GF-D8 (cell line): ENCODE results near the gene IMMP2L.

Experiments
- DNase-seq: peaks from one replicate; lab custom pipeline; 2025; lab: John Stamatoyannopoulos, UW

The IMMP2L gene

DNA sequence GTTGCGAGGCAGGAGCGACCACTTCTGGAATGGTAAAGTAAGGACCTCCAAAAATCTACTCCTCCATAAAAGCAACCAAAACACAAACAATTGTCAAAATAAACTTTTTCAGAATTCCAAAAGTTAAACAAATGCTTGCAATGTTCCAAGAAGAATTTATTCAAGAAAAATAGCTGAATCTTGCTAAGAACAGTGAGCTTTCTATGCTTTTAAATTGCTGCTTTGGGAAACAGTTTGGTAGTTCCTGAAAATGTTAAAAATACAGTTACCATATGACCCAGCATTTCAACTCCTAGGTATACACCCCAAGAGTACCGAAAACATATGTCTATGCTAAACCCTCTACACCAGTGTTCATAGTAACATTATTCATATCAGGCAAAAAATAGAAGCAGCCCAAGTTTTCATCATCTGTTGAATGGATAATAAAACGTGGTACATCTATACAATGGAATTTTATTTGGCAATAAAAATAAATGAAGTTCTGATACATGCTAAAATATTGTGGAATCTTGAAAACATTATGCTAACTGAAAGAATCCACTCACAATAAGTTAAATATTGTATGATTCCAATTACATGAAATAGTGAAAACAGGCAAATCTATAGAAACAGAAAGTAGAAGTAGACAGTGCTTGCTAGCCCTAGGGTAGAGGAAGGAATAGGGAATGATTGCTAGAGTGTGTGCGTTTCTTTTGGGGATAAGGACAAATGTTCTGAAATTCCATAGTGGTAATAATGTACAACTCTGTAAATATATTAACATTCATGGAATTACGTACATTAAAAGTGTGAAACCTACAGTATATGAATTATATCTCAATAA lies 414.4 kb downstream of the IMMP2L start:
- no peak for DNase-seq

DNA sequence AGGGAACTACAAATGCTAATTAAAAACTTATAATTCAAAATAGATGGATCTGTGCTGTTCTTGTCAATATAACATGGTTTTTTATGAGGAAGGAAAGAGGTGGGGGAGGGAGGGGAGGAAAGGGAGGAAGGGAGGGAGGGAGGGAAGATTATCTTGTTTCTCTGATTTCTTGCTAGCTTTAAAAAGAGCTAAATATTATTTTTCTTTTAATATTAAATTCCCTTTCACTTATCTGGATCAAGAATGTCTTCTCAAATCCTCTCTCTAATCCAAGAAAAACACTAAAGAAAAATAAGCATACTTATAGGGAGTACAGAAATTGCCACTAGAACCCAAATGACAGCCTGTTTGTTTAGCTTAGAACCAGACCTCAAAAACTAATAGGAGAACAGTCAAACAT lies 416.2 kb downstream of the IMMP2L start:
- no peak for DNase-seq

DNA sequence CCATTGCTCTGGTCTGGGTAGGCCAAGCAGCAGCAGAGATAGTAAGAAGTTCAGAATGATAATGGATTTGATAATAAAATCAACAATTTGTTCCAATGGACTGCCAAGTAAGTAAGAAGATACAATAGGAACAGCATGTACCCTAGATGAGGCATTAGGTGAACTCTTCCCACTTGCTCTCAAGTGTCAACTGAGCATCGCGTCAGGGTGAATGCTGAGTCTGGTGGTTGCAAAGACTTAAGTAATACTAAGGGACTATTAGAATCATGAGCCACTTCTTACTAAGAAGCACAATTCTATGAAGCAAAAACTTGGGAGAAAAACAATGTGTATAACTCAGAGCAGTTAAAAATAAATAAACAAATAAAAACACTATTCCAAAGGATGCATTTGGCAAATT lies 416.8 kb downstream of the IMMP2L start:
- DNase-seq: no peak

DNA sequence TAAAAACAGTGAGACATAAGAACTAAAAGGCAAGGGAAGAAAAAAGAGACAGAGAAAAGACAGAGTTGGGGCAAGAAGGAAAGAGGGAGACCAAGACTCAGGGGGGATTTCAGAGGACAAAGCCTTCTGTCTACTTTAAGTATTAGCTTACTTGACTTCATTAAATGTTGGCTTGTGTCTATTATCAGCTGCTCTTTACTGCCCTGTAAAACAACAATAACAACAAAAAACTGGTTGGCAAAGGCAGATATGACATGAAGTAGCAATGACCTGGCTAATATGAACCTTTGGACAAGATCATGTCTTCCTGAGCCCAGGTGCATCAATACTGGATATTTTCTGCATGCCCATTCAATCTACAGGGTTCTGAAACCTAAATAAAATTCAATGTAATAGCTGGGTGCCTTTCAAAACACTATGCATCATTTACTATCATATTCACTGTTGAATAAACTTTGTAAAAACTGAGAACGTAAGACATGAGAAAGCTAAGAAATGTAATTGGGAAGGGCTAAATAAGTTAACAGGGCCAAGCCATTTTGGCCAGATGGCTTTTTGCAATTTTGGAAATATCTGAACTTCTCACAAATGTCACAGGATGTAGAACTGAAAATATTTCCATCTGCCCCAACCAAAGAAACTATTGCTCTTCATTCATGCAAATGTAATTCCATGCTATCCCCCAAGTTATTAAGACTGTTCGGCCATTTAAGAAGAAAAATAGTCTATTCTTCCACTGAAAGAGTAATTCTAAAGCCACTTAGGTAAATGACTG lies 422.0 kb downstream of the IMMP2L start:
- no peak for DNase-seq

DNA sequence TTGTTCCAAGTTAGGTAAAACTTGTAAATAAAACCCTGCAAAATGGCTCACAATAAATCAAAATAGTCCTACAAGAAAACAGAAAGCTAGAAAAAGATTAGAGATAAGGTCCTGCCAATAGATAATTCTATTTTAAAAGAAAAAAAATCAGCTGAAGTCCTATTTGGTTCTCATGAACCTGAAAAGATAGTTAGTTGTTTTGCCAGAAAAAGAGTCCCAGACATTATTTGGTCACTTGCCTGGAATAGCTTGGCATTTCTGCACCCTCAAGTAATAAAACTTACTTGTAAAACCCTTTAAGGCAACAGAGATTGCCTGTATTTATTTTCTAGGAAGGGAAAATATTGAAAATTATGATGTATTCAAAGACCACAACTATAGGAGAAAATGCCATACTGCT lies 423.7 kb downstream of the IMMP2L start:
- DNase-seq: no peak

DNA sequence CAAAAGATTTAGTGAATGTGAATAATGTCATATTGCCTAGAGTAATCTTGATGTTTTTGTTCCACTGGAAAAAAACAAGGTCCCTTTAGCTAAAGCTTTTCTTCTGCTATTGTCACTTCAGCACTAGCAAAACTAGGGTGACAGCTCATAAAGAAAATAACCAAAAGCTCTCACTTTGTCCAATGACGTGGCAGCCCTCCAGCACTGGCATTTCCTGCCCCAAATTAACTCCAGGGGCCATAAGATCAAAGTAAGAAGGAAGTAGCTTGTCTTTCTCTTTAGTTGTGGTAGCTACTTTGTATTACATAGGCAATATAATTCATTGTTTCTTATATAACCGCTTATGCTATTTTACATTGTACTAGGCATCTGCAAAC lies 424.1 kb downstream of the IMMP2L start:
- DNase-seq: no peak

DNA sequence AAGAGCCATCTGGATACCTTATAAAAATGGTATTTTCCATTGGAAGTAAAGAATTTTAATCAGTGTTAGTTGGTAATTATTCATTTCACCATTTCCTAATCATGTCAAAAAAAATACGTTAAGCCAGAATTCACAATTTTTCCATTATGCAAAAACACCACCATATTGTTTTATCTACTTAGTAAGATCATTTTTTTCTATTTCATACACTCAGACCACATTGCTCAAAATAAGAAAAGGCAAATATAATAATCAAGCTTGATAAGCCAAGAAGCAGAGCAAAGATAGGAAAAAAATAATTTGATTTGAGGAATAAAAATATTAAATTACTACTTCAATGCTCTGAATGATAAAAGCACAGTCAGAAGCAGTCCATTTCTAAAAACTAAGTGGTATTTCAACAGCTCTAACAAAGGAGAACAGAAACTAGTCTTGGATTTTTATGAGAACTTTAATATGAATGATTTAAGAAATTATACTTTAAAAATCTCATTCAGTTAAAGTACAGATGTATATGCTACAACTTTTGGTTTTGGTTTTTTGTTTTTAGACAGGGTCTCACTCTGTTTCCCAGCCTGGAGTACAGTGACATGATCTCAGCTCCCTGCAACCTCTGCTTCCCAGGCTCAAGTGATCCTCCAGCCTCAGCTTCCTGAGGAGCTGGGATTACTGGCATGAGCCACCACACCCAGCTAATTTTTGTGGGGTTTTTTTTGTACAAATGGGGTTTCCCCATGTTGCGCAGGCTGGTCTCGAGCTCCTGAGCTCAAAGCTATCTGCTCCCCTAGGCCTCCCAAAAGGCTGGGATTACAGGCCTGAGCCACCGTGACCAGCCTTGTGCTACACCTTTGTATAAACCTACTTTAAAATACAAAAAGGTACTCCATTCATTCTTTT lies 424.7 kb downstream of the IMMP2L start:
- no peak for DNase-seq

DNA sequence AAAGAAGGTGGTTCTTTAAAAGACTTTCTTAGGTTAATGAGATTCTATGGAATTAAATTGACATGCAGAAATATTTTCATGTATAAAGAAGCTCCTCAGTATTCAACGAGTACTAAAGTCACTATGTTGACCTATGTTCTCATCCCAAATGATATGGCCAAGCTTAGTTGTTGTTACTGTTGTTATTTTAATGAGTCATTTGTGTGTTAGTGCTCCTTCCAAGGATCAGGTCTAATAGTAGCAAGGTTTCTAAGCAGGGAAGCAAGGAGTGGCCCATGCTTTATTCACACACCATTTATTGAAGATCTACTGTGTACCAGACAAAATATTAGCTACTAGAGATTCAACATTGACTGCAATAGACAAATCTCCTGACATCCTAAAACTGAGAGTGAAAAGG lies 429.5 kb downstream of the IMMP2L start:
- DNase-seq: no peak

DNA sequence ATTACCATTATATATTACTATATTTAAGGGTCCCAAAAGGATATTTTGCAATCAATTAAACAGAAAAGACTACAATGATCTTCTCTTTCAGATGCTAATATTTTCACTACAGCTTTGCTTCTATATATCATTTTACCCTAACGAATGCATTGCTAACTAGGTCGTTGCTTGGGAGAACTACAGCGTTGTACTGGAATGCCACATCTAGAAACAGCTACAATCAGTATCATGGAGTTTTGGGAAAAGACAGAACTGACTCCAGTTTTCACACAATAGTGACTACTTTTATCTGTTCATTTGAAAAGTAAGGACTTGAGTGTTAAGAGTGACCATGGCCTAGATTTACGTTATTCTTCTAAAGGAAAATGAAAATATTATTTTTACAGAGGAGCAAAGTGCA lies 432.9 kb downstream of the IMMP2L start:
- no peak for DNase-seq

DNA sequence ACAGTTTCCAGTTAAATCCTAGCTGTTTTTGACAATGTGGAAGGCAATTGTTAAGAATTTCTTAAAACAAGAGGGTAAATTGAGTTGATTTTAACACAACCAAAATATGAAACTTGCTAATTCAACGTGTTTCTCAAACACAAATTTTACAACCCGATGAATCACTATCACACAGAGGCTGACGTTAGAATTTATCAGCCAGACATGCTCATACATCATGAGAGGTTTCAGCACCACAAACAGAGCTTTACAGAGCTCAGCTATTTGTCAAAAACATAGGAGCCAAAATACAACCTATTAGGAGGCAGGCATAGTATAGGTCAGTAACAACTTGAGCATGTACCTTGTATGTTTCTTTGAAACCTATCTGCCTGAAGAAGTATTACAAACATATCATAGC lies 435.3 kb downstream of the IMMP2L start:
- no peak for DNase-seq

DNA sequence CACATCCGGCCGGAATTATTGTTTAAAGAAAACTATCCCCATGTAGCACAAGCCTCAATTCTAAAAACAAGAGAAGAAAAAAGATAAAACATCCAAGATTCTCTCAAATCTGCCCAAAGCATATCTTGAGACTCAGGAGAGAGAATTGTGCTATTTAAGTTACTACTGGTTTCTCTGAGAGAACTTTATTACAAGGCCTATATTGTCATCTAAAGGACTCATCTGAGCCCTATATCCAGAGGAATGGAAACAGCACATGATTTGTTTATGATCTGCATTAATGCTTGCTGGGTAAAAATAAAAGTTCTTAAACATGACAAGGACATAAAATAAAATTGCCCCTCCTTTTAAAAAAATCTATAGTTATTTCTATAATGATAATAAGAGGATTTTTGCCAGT lies 446.3 kb downstream of the IMMP2L start:
- DNase-seq: no peak

DNA sequence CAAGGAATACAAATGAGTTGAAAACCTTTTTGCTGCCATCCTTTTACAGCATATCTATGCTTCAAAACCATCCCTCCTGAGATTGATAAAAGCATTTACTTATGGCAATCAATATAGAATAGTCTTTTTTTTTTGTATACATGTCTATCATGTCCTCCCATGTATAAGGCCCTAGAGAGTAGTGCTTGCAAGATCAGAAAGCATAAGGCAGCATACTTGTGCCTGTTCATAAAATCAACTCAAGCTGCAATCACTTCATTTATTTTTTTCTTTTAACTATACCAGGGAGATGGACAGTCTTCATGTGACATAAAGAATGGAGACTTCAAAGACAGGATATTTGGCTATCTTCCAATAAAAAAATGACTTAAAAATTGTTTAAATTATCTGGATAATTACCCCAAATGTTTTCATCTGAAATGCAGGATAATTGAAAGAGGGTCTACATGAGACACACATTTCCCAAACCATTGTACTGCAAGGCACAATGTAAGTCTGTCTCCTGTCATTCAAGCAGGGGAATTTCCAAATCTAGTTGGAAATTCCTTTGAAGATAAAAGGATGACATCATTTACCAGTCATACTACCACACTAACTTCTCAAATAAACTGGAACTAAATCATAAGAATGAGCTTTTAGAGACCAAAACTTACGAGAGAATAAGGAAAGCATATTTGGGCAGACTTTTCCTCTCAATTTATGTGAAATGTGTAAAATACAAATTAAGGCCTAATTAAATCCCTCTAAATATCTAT lies 448.9 kb downstream of the IMMP2L start:
- DNase-seq: no peak

DNA sequence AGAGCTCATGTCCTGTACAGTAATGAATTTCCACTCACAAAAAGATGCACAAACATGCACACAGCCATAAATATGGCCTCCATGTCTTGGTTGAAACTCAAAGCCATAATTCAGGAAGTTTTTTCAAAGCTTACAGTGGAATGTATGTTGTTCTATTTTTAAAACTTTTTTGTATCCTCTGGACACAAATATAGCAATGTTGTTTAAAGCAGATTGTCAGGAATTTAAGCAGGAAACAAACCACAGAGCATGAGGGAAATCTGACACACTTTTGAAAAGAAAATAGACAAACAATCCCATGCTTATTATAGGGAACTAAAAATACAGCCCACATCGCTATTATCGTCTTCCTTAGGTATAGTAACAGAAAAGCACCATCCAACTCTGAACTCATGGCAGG lies 449.9 kb downstream of the IMMP2L start:
- no peak for DNase-seq

DNA sequence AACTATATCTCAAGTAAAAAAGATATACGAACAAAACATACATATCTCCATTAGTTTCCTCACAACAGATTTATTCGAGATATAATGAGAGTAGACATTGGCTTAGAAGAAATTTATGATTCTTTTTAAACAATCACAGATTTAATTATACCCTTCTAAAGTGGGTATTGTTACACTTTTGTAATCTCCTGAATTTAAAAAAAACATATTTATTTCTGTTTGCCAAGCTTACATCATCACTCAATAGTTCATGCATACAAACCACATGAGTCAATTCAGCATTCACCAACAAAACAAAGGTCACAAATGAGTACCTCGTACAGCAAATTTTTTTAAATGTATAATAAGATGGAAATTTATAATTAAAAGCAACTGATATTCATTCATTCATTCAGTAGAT lies 453.8 kb downstream of the IMMP2L start:
- DNase-seq: no peak

DNA sequence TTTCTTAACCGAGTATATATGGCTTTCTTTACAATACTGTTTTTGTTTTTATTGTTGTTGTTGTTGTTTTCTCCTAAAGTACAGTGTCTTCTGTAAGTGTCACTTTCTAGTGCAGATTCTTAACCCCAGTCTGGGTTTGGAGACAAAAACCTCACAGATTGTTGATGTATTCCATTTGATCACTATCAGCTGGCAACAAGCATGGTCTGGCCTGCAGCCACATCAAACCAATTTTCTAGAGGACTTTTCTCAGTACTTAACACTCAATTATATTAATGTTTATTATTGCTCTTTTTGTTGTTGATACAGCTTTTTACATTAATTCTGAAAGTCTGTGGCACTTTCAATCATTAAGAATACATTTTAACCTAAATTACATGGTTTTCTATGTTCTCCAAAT lies 454.3 kb downstream of the IMMP2L start:
- no peak for DNase-seq

DNA sequence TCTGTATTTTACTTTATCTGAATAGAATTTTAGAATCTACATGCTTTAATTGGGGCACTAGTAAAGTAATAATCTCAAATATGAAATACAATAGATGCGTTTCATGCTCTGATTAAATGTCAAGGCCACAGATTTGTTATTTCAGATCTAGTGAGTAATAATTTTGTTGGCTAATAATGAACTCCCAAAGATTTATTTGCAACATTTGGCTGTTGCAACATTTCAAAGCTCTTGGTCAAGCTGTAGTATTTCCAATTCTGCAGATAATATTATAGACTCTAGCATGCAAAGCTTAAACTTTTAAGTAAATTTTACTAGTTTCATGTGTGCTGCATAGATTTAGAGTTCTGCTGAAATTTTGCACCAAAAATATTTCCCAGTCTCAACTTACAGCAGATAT lies 454.7 kb downstream of the IMMP2L start:
- DNase-seq: no peak

DNA sequence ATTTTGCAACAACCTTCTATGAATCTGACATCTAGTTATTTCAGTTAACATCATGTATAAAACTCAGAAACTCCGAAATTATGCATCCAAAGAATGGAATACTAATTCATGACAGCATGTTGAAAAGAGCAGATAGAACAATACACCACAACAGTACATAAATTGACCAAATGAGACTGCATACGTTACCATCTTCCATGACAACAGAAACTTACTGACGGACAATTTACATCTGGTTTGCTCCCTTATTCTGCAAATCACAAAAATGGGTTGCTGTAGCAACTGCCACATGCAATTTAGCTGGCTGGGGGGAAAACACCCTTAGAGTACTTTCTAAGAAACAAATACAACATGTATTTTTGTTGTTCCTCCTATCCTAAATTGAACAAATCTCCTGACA lies 457.0 kb downstream of the IMMP2L start:
- no peak for DNase-seq

DNA sequence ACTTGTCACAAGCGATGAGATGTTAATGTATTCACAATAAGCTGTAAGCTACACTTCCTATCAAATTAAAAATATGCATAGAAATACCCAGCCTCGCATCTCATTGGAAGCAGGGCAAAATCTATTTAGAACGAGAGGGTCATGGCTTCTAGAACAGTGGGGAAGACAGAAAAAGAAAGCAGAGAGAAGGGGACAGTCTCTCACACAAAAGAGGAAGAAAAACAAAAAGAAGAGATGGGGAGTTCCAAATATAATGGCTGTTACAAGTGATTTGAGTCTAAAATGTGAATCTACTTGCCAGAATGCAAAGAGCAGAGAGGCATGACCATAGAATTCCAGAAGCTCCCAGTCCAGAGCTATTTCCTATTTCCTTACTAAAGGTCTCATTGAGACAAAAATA lies 457.6 kb downstream of the IMMP2L start:
- no peak for DNase-seq

DNA sequence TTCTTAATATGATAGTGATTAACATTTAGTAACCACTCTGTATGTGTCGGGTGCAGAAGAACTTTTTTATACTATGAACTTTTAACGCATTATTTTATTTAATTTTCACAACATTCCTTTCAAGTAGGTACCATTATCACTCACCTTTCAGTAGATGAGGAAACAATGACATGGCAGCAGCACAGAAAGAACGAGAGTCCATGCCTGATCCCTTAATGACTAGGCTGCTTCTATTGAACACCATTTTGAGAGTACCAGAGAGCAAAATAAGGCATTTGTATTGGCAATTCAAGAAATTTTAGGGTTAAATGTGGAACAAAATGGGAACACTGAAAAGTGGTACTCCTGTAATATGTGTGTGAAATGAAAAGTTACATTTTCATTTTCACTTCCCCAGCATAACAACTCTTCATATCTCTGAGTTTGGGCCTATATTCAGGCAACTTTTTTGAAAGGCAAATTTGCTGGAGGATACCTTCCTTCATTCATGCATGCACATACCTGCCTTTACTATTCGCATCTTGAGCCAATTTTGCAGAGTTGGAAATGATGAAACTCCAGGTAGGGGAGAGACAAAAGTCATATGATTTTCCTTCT lies 458.5 kb downstream of the IMMP2L start:
- DNase-seq: no peak

DNA sequence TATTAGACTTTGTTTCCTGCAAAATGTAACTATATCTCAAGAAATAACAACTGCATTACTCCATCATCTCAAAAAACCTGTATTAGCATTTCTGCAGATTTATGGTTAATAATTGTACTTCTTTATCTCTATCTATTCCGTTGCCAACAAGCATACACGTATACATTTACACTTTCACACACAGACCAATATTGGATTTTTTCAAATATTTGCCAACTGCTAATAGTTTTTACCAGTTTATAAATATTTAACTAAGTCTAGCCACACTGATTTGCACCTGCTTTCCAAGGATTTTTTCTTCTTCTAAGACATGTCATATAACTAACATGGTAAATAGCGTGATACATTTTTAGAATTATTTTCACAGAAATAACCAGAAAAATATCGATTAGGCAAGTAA lies 459.2 kb downstream of the IMMP2L start:
- DNase-seq: no peak

DNA sequence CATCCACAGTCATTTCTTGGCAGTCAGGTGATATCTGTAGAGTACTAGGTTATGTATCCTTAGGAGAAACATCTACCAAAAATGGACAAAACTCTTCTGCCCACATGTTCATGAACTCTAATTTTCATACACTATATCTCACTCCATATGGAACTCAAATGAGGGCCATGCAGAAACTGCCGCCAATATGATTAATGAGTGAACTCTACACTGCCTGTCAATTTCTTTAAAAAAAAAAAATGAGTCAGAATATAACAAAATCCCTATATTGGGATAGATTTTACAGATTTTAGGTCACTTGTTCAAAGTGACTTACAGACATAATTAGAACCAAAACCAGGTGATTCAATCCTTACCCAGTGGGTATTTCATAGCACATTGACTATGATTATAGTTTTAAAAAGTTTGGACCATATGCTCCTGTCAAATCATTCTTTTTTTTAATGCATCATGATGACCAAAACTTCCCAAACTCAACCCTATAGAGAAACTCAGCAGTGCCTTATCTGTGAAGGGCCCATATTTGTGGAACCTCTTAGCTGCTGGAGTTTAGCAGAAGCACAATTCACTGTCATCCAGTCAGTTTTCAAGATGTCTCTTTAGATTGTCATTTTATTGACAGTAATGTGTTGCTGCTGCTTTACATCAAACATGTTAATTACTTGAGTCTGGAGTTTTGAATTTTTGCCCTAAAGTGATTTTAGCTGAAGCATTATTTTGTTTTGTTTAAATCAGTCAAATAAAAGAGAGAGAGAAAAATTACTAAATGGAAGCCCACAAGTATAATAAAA lies 460.2 kb downstream of the IMMP2L start:
- no peak for DNase-seq
